Activated B cell treated with CpG ODN at 0.5 μM for 24 hours (primary cell): ENCODE results near the gene TEN1. TPM values are rescaled to one million over a fixed set of nuclear protein-coding genes. Genes with fewer than 3 reads are reported as not detected.

Source experiments
- ATAC-seq: fragments of 200-7000 bp; cut with Tn5 transposase; one replicate; pipeline ENCODE4 v1.10.0; 2021; ENCODE audit warnings: low read depth, mild to moderate bottlenecking, moderate library complexity
- CTCF ChIA-PET: fragments of 350-600 bp; sonication (Branson Sonifier 250); formaldehyde crosslinking; loops from one replicate; lab custom pipeline; 2021; ENCODE audit warnings: antibody characterized with exemption; lab: Charles Lee
- POLR2A ChIA-PET: fragments of 350-600 bp; sonication (Branson Sonifier 250); formaldehyde crosslinking; loops from one replicate; lab custom pipeline; 2021; ENCODE audit warnings: antibody characterized with exemption; lab: Charles Lee
- DNase-seq: peaks from one replicate; pipeline ENCODE4 v3.0.0; 2022
- H3K27ac Mint-ChIP-seq: one replicate; pipeline ENCODE4 v1.8.0; 2020; ENCODE audit warnings: mixed read lengths
- H3K27me3 Mint-ChIP-seq: one replicate; pipeline ENCODE4 v1.8.0; 2021; ENCODE audit warnings: mixed read lengths
- H3K36me3 Mint-ChIP-seq: one replicate; pipeline ENCODE4 v1.8.0; 2021; ENCODE audit warnings: low read depth, mixed read lengths
- H3K4me1 Mint-ChIP-seq: one replicate; pipeline ENCODE4 v1.8.0; 2021; ENCODE audit warnings: mixed read lengths
- H3K4me3 Mint-ChIP-seq: one replicate; pipeline ENCODE4 v1.8.0; 2020; ENCODE audit warnings: mild to moderate bottlenecking, mixed read lengths
- H3K9me3 Mint-ChIP-seq: one replicate; pipeline ENCODE4 v1.8.0; 2020; ENCODE audit warnings: mixed read lengths
- intact Hi-C: fragments of 100-400 bp; cut with micrococcal nuclease; formaldehyde crosslinking; loops from one replicate; pipeline ENCODE4 v1.15.1; 2024
- total RNA-seq: library from RNA; stranded (reverse); gene quantifications from 2 replicates; pipeline ENCODE4 v1.2.3, GENCODE V29; 2022
- TF ChIP-seq, protein P1 (sequence below): fragments of 200-600 bp; IDR thresholded peaks from one replicate; pipeline ENCODE4 v1.8.0; 2022; ENCODE audit warnings: antibody characterized with exemption, mild to moderate bottlenecking

TEN1 gene
- total RNA-seq, 1 donor from 2014 or later = 22.7 TPM

DNA sequence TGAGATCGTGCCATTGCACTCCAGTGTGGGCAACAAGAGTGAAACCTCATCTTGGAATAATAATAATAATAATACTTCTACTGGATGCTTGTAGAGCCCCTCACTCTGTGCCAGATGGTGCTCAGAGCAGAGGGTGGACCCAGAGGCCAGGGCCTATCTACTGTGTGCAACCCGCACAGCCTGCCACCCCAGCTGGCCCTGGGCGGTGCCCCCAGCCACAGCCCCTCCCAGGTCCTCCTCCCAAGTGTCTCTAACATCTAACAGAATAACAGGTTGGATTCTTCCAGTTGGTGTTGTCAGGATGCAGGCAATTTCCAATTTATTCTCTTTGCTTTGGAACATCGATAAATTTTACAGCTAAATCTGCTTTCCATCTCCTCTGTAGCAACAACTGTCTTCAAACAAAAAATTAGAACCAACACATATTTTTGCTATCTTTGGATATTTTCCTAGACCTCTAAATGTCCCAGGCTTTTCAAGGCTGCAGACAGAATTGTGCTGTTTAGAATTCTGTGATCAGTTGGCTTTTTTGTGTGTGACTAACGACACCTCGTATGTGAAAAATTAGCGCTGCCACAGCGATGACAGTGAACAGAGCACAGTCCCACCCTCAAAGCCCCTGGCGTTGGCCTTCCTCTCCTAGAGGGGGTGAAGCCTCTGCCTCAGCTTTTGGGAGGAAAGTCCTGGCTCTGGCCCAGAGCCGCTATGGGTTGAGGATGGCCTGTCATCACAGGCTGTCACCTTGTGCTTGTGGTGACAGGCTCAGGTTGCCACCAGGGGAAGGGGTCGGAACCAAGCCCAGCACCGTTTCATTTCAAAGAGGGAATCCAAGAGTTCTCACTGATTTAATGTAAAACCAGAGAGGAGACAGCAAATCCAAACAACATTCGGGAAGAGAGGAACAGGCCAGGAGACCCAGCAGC lies 55.6 kb downstream of the TEN1 start:
- intact Hi-C loops = no loop called here
- Mint-ChIP-seq H3K36me3 (peaks cover 21% of the 10 kb centered on the region), H3K27me3 (no peaks in the 10 kb centered on the region), H3K4me1 (peaks cover 3% of the 10 kb centered on the region), H3K9me3 (no peaks in the 10 kb centered on the region), H3K27ac (no peak overlapping the region), H3K4me3 (no peak overlapping the region)
- DNase-seq (no peak), ATAC-seq (no peak)
- ChIA-PET POLR2A (no interaction called here), CTCF (no interaction called here)
- TF ChIP-seq, protein P1, sequence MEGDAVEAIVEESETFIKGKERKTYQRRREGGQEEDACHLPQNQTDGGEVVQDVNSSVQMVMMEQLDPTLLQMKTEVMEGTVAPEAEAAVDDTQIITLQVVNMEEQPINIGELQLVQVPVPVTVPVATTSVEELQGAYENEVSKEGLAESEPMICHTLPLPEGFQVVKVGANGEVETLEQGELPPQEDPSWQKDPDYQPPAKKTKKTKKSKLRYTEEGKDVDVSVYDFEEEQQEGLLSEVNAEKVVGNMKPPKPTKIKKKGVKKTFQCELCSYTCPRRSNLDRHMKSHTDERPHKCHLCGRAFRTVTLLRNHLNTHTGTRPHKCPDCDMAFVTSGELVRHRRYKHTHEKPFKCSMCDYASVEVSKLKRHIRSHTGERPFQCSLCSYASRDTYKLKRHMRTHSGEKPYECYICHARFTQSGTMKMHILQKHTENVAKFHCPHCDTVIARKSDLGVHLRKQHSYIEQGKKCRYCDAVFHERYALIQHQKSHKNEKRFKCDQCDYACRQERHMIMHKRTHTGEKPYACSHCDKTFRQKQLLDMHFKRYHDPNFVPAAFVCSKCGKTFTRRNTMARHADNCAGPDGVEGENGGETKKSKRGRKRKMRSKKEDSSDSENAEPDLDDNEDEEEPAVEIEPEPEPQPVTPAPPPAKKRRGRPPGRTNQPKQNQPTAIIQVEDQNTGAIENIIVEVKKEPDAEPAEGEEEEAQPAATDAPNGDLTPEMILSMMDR = no peak

DNA sequence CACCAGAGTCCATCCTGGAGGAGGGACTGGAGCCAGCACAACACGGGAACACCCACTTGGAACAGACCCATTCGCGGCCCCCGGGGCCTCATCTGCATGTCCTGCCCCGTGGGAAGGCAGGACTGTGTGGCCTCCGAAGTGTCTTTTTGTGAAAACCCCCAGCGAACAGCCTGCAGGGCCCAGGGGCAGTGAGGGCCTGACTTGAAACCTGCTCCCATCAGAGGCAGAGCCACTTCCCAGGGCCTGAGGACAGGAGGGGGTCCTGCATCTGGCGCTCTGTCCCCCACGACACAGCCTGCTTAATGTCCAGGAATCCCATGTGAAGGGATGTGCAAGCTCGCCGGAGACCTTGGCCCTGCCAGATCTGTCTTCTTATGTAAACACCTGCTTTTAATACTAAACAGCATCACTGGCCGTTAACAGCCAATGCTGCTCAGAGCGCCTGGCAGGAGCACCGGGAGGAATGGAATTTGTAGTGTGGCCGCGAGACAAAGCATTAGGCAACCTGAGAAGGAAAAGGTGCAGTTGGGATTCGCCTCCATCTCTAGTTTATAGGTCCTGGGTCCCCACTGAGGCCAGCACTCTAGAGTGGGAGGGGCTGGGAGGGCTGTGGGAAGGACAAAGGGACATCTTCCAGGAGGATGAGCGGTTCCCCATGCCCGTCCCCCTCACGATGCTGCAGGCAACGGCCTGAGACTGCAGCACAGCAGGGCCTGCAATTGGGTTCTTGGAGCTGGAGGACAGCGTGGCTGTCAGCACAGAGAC lies 57.6 kb downstream of the TEN1 start:
- ChIA-PET POLR2A (interaction anchor here (0.6 kb wide), 1 partner anchor 27 kb away, joined by 4 read pairs; no protein-coding TSS in a partner anchor), CTCF (no interaction called here)
- H3K4me3 Mint-ChIP-seq = no peak overlapping the region
- no peaks in the 10 kb centered on the region for H3K27me3 Mint-ChIP-seq
- intact Hi-C loops = no loop called here
- TF ChIP-seq, protein P1 = no peak
- no peak overlapping the region for H3K27ac Mint-ChIP-seq
- DNase-seq (no peak), ATAC-seq (no peak)
- H3K9me3 Mint-ChIP-seq = no peaks in the 10 kb centered on the region
- H3K36me3 Mint-ChIP-seq = peaks cover 39% of the 10 kb centered on the region
- no peaks in the 10 kb centered on the region for H3K4me1 Mint-ChIP-seq

DNA sequence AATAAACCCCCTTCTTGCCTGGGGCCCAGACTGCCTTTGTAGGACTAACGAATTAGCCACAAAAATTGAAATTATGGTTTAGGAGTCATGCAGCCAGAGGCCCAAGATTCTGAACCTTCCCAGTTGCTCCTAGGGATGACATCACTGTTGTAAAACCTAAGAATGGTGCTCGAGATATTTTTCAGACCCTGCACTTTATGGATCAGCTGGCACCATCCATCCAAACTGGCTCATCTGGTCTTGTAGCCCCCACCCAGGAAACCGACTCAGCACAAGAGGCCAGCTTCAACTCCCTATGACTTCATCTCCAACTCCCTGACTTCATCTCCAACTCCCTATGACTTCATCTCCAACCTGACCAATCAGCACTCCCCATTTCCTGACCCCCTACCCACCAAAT lies 59.0 kb downstream of the TEN1 start:
- intact Hi-C loops = no loop called here
- no peak overlapping the region for H3K27ac Mint-ChIP-seq
- peaks cover 50% of the 10 kb centered on the region for H3K36me3 Mint-ChIP-seq
- CTCF ChIA-PET = no interaction called here
- ATAC-seq (no peak), DNase-seq (no peak)
- H3K4me3 Mint-ChIP-seq = no peak overlapping the region
- no peaks in the 10 kb centered on the region for H3K9me3 Mint-ChIP-seq
- H3K27me3 Mint-ChIP-seq = no peaks in the 10 kb centered on the region
- TF ChIP-seq, protein P1 = no peak
- POLR2A ChIA-PET = no interaction called here
- no peaks in the 10 kb centered on the region for H3K4me1 Mint-ChIP-seq

DNA sequence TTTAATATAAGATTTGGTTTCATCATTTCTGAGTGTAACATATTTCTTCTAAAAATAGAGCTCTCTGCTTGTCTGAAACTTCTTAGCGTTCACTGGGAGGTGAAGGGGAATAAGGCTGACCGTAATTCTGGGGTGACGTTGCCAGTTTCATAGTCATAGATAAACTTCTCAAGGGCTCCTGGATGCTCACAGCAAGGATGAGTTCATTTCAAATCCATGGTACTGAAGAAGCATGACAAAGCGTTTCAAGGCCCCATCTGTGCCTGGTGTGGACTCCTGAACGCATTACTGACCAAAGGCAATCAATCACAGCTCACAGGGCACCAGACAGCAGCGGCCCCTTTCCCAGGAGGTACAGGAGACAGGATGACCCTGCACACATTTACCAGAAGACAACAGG lies 60.1 kb downstream of the TEN1 start:
- H3K27ac Mint-ChIP-seq = no peak overlapping the region
- CTCF ChIA-PET = no interaction called here

More for the DNA sequence above, 60.1 kb downstream of the TEN1 start:
- H3K27me3 Mint-ChIP-seq = no peaks in the 10 kb centered on the region
- no peak overlapping the region for H3K4me3 Mint-ChIP-seq
- intact Hi-C loops = no loop called here
- peaks cover 60% of the 10 kb centered on the region for H3K36me3 Mint-ChIP-seq
- no peak for ATAC-seq
- H3K9me3 Mint-ChIP-seq = no peaks in the 10 kb centered on the region
- H3K4me1 Mint-ChIP-seq = no peaks in the 10 kb centered on the region
- TF ChIP-seq, protein P1 = no peak
- POLR2A ChIA-PET = no interaction called here
- no peak for DNase-seq
